ENCODE measurements around the gene DENND2C.

DNA sequence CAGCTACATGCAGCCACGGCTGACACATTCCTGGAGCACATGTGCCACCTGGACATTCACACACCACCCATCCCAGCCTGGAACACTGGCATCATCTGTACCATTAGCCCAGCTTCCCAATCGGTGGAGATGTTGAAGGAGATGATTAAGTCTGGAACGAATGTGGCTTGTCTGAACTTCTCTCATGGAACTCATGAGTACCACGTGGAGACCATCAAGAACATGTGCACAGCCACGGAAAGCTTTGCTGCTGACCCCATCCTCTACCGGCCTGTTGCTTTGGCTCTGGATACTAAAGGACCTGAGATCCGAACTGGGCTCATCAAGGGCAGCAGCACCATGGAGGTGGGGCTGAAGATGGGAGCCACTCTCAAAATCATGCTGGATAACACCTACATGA lies 133.8 kb downstream of the DENND2C start:
- TF ChIP-seq, protein P1, sequence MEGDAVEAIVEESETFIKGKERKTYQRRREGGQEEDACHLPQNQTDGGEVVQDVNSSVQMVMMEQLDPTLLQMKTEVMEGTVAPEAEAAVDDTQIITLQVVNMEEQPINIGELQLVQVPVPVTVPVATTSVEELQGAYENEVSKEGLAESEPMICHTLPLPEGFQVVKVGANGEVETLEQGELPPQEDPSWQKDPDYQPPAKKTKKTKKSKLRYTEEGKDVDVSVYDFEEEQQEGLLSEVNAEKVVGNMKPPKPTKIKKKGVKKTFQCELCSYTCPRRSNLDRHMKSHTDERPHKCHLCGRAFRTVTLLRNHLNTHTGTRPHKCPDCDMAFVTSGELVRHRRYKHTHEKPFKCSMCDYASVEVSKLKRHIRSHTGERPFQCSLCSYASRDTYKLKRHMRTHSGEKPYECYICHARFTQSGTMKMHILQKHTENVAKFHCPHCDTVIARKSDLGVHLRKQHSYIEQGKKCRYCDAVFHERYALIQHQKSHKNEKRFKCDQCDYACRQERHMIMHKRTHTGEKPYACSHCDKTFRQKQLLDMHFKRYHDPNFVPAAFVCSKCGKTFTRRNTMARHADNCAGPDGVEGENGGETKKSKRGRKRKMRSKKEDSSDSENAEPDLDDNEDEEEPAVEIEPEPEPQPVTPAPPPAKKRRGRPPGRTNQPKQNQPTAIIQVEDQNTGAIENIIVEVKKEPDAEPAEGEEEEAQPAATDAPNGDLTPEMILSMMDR (IDR thresholded peaks at IDR 0.05): no peak
- TF ChIP-seq POLR2A (IDR thresholded peaks at IDR 0.05): no peak

Measured in sigmoid colon (tissue), 3 donors.